ENCODE measurements around the gene AEBP2. TPM values are rescaled to one million over a fixed set of nuclear protein-coding genes. Genes with fewer than 3 reads are reported as not detected.
"Not testable (repeated sequence)": the region's sequence is repeated elsewhere in the genome, so short reads cannot be mapped to it uniquely, and the experiment has no call there.

The AEBP2 gene
- total RNA-seq, 1 donor from 2014 or later = 8.5 TPM

GRCh38 chr12:19548834-19549233 lies 109.5 kb downstream of the AEBP2 start:
- DNase-seq (ENCODE audit: low spot score) (no peak), ATAC-seq (no peak)

- ATAC-seq = no peak
- DNase-seq (ENCODE audit: low spot score) = no peak
Observed at GRCh38 chr12:19550626-19551025, 111.3 kb downstream of the AEBP2 start.

- not testable (repeated sequence) for DNase-seq (ENCODE audit: low spot score)
- ATAC-seq = peak; percentile 89
Observed at GRCh38 chr12:19552441-19553097, 113.3 kb downstream of the AEBP2 start.

- no peak for DNase-seq (ENCODE audit: low spot score)
- ATAC-seq = no peak
Observed at GRCh38 chr12:19553175-19553574, 113.9 kb downstream of the AEBP2 start.

- no peak for ATAC-seq
- no peak for DNase-seq (ENCODE audit: low spot score)
Observed at GRCh38 chr12:19561411-19561961, 122.2 kb downstream of the AEBP2 start.

Data from left lobe of liver (tissue), 2 donors.